ENCODE measurements around the gene DPP10. TPM values are rescaled to one million over a fixed set of nuclear protein-coding genes. Genes with fewer than 3 reads are reported as not detected.
"Not testable (repeated sequence)": the region's sequence is repeated elsewhere in the genome, so short reads cannot be mapped to it uniquely, and the experiment has no call there.

Gene DPP10
- total RNA-seq, 6 experiments from 2014 or later = not detected

DNA sequence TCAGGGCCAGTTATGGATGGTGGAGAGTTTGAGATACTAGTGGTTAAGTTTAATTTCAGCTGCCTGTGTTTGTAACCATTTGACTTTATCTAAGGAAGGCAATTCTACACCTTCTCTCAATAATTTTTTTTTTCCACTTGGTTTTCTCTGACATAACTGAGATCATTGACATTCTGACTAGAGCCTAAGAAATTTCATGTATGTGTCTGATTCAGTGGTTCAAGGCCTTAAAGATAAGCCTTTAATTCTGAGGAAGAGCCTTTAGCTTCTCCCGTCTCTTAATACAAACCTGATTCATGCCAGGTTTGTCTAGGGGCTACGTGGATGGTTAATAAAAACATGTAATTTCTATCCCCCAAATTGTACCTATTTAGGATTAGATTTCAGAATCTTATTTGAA lies 971.4 kb downstream of the DPP10 start:
- H3K27ac Mint-ChIP-seq = no peak overlapping the region
- no peaks in the 10 kb centered on the region for H3K4me1 Mint-ChIP-seq (ENCODE audit: low read depth)
- DNase-seq = no peak
- no peaks in the 10 kb centered on the region; the same call in 1 of the 2 replicates for H3K27me3 Mint-ChIP-seq (ENCODE audit: insufficient read depth)
- H3K4me3 Mint-ChIP-seq = no peak overlapping the region
- TF ChIP-seq, protein P1, sequence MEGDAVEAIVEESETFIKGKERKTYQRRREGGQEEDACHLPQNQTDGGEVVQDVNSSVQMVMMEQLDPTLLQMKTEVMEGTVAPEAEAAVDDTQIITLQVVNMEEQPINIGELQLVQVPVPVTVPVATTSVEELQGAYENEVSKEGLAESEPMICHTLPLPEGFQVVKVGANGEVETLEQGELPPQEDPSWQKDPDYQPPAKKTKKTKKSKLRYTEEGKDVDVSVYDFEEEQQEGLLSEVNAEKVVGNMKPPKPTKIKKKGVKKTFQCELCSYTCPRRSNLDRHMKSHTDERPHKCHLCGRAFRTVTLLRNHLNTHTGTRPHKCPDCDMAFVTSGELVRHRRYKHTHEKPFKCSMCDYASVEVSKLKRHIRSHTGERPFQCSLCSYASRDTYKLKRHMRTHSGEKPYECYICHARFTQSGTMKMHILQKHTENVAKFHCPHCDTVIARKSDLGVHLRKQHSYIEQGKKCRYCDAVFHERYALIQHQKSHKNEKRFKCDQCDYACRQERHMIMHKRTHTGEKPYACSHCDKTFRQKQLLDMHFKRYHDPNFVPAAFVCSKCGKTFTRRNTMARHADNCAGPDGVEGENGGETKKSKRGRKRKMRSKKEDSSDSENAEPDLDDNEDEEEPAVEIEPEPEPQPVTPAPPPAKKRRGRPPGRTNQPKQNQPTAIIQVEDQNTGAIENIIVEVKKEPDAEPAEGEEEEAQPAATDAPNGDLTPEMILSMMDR (IDR thresholded peaks at IDR 0.05) = no peak
- peaks cover 33% of the 10 kb centered on the region for H3K9me3 Mint-ChIP-seq
- H3K36me3 Mint-ChIP-seq (ENCODE audit: low read depth) = peaks cover 7% of the 10 kb centered on the region; the same call in 1 of the 2 replicates

DNA sequence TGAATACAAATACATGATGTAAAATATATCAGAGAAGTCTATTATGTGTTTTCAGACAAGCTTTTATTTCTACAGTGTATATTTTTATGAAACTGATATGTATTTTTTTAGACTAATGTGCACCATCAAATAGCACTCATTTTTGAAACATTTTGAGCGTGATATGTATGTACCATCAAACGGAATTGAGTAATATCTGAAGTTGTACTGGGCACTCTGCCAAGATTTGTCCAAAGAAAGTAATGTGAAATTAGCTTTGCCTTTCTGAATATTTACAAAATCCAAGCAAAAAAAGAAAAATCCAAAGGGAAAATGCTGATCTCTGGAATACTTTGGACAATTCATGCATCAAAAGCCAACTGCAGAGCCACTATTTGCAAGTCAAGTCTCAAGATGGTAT lies 972.0 kb downstream of the DPP10 start:
- Mint-ChIP-seq H3K4me3 (no peak overlapping the region), H3K27ac (no peak overlapping the region), H3K36me3 (ENCODE audit: low read depth) (peaks cover 7% of the 10 kb centered on the region; the same call in 1 of the 2 replicates), H3K27me3 (ENCODE audit: insufficient read depth) (no peaks in the 10 kb centered on the region; the same call in 1 of the 2 replicates), H3K4me1 (ENCODE audit: low read depth) (no peaks in the 10 kb centered on the region), H3K9me3 (peaks cover 30% of the 10 kb centered on the region)
- DNase-seq = no peak
- TF ChIP-seq, protein P1 (IDR thresholded peaks at IDR 0.05) = no peak

DNA sequence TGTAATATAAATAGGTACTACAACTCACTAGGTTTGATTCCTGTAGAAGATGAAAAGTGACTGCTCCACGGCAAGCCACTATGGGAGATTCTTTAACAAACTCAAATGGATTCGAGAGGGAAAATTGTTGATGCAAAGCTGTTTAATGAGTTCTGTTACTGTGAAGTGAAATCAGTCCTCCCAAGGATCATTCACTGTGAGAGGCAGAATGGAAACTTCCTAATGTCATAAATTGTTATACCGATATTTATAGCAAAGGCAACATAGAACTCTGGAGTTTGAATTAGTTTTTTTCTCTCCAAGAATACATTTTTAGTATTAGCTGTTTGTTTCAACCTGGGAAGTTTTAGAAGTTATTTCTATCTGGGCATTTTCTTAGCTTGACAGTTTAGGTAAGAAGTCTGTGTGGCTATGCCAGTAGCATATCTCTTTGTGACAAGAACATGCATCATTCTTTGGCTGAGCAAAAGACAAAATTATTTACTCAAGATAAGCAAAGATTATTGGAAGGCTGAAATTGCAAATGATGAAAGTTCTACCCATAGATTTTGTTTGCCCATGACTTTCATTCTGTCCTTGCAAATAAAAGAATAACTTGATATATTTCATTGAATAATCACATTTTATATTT lies 979.7 kb downstream of the DPP10 start:
- TF ChIP-seq, protein P1 (IDR thresholded peaks at IDR 0.05) = no peak
- Mint-ChIP-seq H3K27me3 (ENCODE audit: insufficient read depth) (no peaks in the 10 kb centered on the region; the same call in 1 of the 2 replicates), H3K27ac (no peak overlapping the region), H3K36me3 (ENCODE audit: low read depth) (peaks cover 12% of the 10 kb centered on the region; the same call in 1 of the 2 replicates), H3K4me1 (ENCODE audit: low read depth) (no peaks in the 10 kb centered on the region), H3K9me3 (peaks cover 32% of the 10 kb centered on the region), H3K4me3 (no peak overlapping the region)
- DNase-seq = no peak

DNA sequence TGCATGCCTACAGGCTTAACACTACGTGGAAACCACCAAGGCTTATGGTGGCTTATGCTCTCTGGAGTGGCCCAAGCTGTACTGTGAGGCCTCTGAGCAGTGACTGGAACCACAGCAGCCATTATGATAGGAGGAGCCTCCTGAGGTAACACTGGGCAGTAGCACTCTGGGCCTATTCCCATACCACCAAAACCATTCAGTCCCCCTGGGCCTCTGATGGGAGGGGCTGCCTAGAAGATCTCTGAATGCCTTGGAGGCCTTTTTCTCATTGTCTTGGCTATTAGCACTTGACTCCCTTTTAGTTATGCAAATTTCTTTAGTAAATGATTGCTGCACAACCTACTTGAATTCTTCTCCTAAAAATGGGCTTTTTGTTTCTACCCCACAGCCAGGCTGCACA lies 985.0 kb downstream of the DPP10 start:
- Mint-ChIP-seq H3K4me1 (ENCODE audit: low read depth) (no peaks in the 10 kb centered on the region), H3K4me3 (no peak overlapping the region), H3K27ac (no peak overlapping the region), H3K36me3 (ENCODE audit: low read depth) (peaks cover 5% of the 10 kb centered on the region; the same call in 1 of the 2 replicates), H3K9me3 (peaks cover 45% of the 10 kb centered on the region), H3K27me3 (ENCODE audit: insufficient read depth) (0 out of 2 replicates have a peak, but pooled peaks cover 2% of the 10 kb centered on the region)
- TF ChIP-seq, protein P1 (IDR thresholded peaks at IDR 0.05) = no peak
- no peak for DNase-seq

DNA sequence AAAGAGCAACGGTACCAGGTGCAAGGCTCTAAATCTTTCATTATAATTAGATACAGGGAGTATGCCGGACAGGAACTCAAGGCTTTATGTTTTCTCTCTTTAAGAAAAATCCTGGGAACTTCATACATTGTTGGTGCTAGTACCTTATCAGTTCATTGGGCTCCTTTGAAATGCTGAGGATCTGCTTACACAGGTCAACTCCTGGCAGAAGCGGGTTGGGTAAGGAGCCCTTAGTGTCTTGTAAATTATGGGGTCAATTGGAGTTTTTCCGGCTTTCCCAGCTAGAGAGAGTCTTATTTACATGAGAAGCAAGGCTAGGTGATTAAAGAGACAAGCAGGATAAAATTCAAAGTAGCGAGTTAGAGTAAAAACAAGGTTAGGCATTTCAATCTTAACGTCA lies 998.3 kb downstream of the DPP10 start:
- not testable (repeated sequence) for H3K36me3 Mint-ChIP-seq (ENCODE audit: low read depth); H3K27me3 Mint-ChIP-seq (ENCODE audit: insufficient read depth); H3K27ac Mint-ChIP-seq; H3K4me3 Mint-ChIP-seq; H3K4me1 Mint-ChIP-seq (ENCODE audit: low read depth); DNase-seq
- H3K9me3 Mint-ChIP-seq = peaks cover 32% of the 10 kb centered on the region

DNA sequence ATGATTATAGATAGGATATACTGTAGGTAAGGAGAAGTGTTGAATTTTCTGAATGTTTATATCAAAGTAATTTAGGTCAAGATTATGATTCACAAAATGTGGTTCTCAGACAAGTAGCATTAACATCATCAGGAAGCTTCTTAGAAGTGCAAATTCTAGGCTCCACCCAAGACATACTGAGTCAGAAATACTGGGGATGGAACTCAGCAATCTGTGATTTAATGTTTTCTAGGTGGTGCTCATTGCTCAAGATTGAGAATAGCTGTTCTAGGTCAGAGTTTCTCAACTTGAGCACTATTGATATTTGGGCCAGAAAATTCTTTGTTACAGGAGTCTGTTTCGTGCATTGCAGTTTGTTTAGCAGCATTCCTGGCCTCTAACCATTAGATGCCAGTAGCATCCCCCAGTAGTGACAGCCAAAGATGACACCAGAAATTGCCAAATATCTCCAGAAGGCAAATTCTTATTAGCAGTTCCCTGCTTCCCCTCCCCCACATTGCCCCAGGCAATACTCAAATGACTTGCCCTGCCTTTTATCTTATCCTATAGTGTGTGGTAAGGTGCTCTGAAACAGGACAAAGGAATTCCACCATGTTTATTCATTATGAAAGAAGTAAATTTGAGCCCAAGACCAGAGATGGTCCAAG lies 1001.2 kb downstream of the DPP10 start:
- Mint-ChIP-seq H3K4me1 (ENCODE audit: low read depth) (no peaks in the 10 kb centered on the region), H3K9me3 (peaks cover 52% of the 10 kb centered on the region), H3K4me3 (no peak overlapping the region), H3K36me3 (ENCODE audit: low read depth) (peaks cover 14% of the 10 kb centered on the region), H3K27ac (no peak overlapping the region), H3K27me3 (ENCODE audit: insufficient read depth) (no peaks in the 10 kb centered on the region)
- no peak for DNase-seq
- TF ChIP-seq, protein P1 (IDR thresholded peaks at IDR 0.05) = no peak

Measured in HFFc6 (cell line).